Glomerular visceral epithelial cell (primary cell): ENCODE data around the gene CACNA2D1.

ENCODE experiments used
- DNase-seq: peaks from one replicate; pipeline ENCODE4 v3.0.0-alpha.2; 2016; ENCODE audit errors: extremely low spot score

Gene CACNA2D1

GRCh38 chr7:82343716-82344115 lies 99.9 kb downstream of the CACNA2D1 start:
- DNase-seq = no peak

- no peak for DNase-seq
These were observed 103.6 kb downstream of the CACNA2D1 start for GRCh38 chr7:82339958-82340357.

GRCh38 chr7:82335927-82336326 lies 107.7 kb downstream of the CACNA2D1 start:
- peak; percentile 50 for DNase-seq

- no peak for DNase-seq
These were observed 108.6 kb downstream of the CACNA2D1 start for GRCh38 chr7:82335001-82335400.

- no peak for DNase-seq
These were observed 112.3 kb downstream of the CACNA2D1 start for GRCh38 chr7:82331234-82331633.

GRCh38 chr7:82330706-82331215 lies 112.8 kb downstream of the CACNA2D1 start:
- no peak for DNase-seq

- DNase-seq = no peak
These were observed 115.7 kb downstream of the CACNA2D1 start for GRCh38 chr7:82327898-82328297.

GRCh38 chr7:82325416-82325815 lies 118.2 kb downstream of the CACNA2D1 start:
- no peak for DNase-seq

GRCh38 chr7:82323806-82324205 lies 119.8 kb downstream of the CACNA2D1 start:
- DNase-seq = no peak

GRCh38 chr7:82319674-82320118 lies 123.9 kb downstream of the CACNA2D1 start:
- DNase-seq = peak; percentile 47

GRCh38 chr7:82318786-82319185 lies 124.8 kb downstream of the CACNA2D1 start:
- DNase-seq = no peak

GRCh38 chr7:82317760-82318159 lies 125.8 kb downstream of the CACNA2D1 start:
- no peak for DNase-seq

GRCh38 chr7:82317257-82317721 lies 126.3 kb downstream of the CACNA2D1 start:
- no peak for DNase-seq

GRCh38 chr7:82313269-82313668 lies 130.3 kb downstream of the CACNA2D1 start:
- DNase-seq = no peak

- no peak for DNase-seq
These were observed 130.9 kb downstream of the CACNA2D1 start for GRCh38 chr7:82312646-82313045.

- DNase-seq = no peak
These were observed 138.1 kb downstream of the CACNA2D1 start for GRCh38 chr7:82305347-82306005.

GRCh38 chr7:82294865-82295264 lies 148.7 kb downstream of the CACNA2D1 start:
- DNase-seq = no peak

GRCh38 chr7:82294382-82294784 lies 149.2 kb downstream of the CACNA2D1 start:
- DNase-seq = no peak

- DNase-seq = no peak
These were observed 150.1 kb downstream of the CACNA2D1 start for GRCh38 chr7:82293467-82293866.

GRCh38 chr7:82291931-82292330 lies 151.6 kb downstream of the CACNA2D1 start:
- no peak for DNase-seq

GRCh38 chr7:82289889-82290288 lies 153.7 kb downstream of the CACNA2D1 start:
- no peak for DNase-seq

- no peak for DNase-seq
These were observed 154.4 kb downstream of the CACNA2D1 start for GRCh38 chr7:82289152-82289535.

- DNase-seq = no peak
These were observed 156.8 kb downstream of the CACNA2D1 start for GRCh38 chr7:82286798-82287140.
